Coronary artery (tissue), 2 donors: ENCODE data around the gene PBX3.

ENCODE experiments used
- DNase-seq: peaks from one replicate; pipeline ENCODE4 v3.0.0-alpha.2; 2017; ENCODE audit warnings: low spot score
- H3K27ac ChIP-seq, 2 donors: fragments of 200-600 bp; sonication (generic); one replicate each; pipeline ENCODE4 v1.5.1; 2016 to 2019
- H3K4me3 ChIP-seq: fragments of 200-600 bp; sonication (generic); 2 replicates; pipeline ENCODE4 v1.5.1; 2016; ENCODE audit warnings: mild to moderate bottlenecking, moderate library complexity
- CTCF ChIP-seq: fragments of 200-600 bp; sonication (generic); IDR thresholded peaks from one replicate; pipeline ENCODE4 v1.5.1; 2019; ENCODE audit warnings: antibody characterized with exemption

PBX3 gene

GRCh38 chr9:125747765-125748445, 732 bp downstream of the PBX3 start:
- no peak for TF ChIP-seq CTCF
- Histone ChIP-seq H3K27ac (peak overlapping the region; percentile 84 to 95), H3K4me3 (peak overlapping the region; percentile 94)
- peak; percentile 75 for DNase-seq

GRCh38 chr9:125748446-125749099, 1.4 kb downstream of the PBX3 start:
- Histone ChIP-seq H3K27ac (peak overlapping the region; percentile 84 to 95), H3K4me3 (peak overlapping the region; percentile 94)
- no peak for DNase-seq
- TF ChIP-seq CTCF = no peak

- DNase-seq = no peak
- TF ChIP-seq CTCF = no peak
- Histone ChIP-seq H3K4me3 (peak overlapping the region; percentile 94), H3K27ac (peak overlapping the region; percentile 84 to 95)
Measured at GRCh38 chr9:125749287-125749935, 2.2 kb downstream of the PBX3 start.

- no peak for DNase-seq
Measured at GRCh38 chr9:125749951-125750626, 2.9 kb downstream of the PBX3 start.

GRCh38 chr9:125750627-125751011, 3.4 kb downstream of the PBX3 start:
- H3K27ac ChIP-seq = peak overlapping the region in 1 of 2 donors; percentile 1
- DNase-seq = no peak
- TF ChIP-seq CTCF = no peak
- H3K4me3 ChIP-seq = peak overlapping the region; percentile 26

More at GRCh38 chr9:125749951-125750626, 2.9 kb downstream of the PBX3 start:
- Histone ChIP-seq H3K27ac (peak overlapping the region in 1 of 2 donors; percentile 1), H3K4me3 (peak overlapping the region; percentile 26)
- no peak for TF ChIP-seq CTCF

- no peak for DNase-seq
- no peak for TF ChIP-seq CTCF
- Histone ChIP-seq H3K27ac (no peak overlapping the region), H3K4me3 (no peak overlapping the region)
Measured at GRCh38 chr9:125752070-125752628, 5.0 kb downstream of the PBX3 start.
